ENCODE data around the gene SIN3A. TPM values are rescaled to one million over a fixed set of nuclear protein-coding genes. Genes with fewer than 3 reads are reported as not detected.
A peak's percentile ranks its signal among the peaks of the same experiment; 100 is the strongest.

Gene SIN3A
- total RNA-seq, 5 donors from 2014 or later (not counting 1 experiment from before 2014, with no cell fraction given): 117 to 137 (median 136) TPM

- no peaks in the 10 kb centered on the region for H3K9me3 ChIP-seq
- POLR2A ChIA-PET: interaction anchor here (0.6 to 1.1 kb wide), 7 partner anchors 10 to 111 kb away, joined by 3 to 12 read pairs (median 4); no protein-coding TSS in a partner anchor
- Mint-ChIP-seq H3K4me1 (peaks cover 22 to 28% (median 22%) of the 10 kb centered on the region in 3 donors), H3K27ac (peak overlapping the region; percentile 87 to 91), H3K9me3 (no peaks in the 10 kb centered on the region), H3K36me3 (no peaks in the 10 kb centered on the region), H3K4me3 (peak overlapping the region; percentile 91 to 100 (median 92)), H3K27me3 (no peaks in the 10 kb centered on the region)
- H3K36me3 ChIP-seq (ENCODE audit: control insufficient read depth in 2 of 2, extremely low read depth in 1 of 2, insufficient read depth in 1 of 2, low read length in 1 of 2): no peaks in the 10 kb centered on the region
- H3K4me3 ChIP-seq (ENCODE audit: control insufficient read depth in 1 of 2, extremely low read depth in 1 of 2, low read length in 1 of 2): peak overlapping the region; percentile 78 to 92
- H3K4me1 ChIP-seq (ENCODE audit: control insufficient read depth in 1 of 2, extremely low read depth in 1 of 2, insufficient read depth in 2 of 2, low read length in 2 of 2): peaks cover 9 to 28% of the 10 kb centered on the region in 2 experiments
- ATAC-seq (replicated peaks in 1 of 4) (no peak), DNase-seq (peak in 27 of 35 experiments; percentile 16 to 68 (median 41))
- WGBS (ENCODE audit: insufficient coverage): 13% methylated on average over 8 of the region's 24 CpGs
- CTCF ChIA-PET: interaction anchor here (0.6 to 3.3 kb wide), 5 partner anchors 10 to 185 kb away, joined by 3 to 17 read pairs (median 3); partner anchors contain the start of genes MAN2C1 (in 1 of the 2) and SNUPN (in 1 of the 2)
- peak overlapping the region; percentile 77 for H3K27ac ChIP-seq (ENCODE audit: low read length)
- H3K27me3 ChIP-seq (replicated peaks in 1 of 2; ENCODE audit: control insufficient read depth in 2 of 2, extremely low read depth in 1 of 2, insufficient read depth in 2 of 2, low read length in 1 of 2): no peaks in the 10 kb centered on the region
These were observed 4.6 kb upstream of the SIN3A start for GRCh38 chr15:75455982-75456531.

DNA sequence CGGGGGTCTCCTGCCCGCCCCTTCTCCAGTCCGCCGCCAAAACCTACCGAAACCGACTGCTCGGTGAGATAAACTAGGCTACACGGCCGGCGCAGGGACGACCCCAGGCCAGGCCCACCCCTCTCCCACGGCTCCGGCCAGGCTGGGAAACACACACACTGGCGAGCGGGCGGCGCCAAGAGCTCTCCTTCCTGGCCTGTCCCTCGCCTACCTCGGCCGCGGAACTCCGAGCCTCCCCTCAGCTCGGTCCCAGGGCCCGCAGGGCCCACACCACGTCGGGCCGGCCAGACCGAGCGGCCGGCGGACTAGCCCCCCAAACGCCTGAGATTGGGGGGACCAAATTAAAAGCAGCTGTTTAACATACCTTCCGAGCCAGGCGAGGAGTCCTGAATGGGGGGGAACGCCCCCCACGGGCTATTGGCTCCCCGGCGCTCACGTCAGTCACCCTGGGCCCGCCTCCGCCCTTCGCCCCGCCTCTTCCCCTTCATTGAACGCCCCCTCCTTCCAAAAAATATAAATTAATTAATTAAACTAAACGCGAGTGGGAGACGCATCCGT, 4.0 kb upstream of the SIN3A start:
- H3K4me3 Mint-ChIP-seq: peak overlapping the region; percentile 91 to 100 (median 92)
- ATAC-seq (replicated peaks in 1 of 4): peak; percentile 6 to 11 (median 10)
- peak; percentile 74 to 92 (median 87) for DNase-seq
- no peaks in the 10 kb centered on the region for H3K27me3 ChIP-seq (replicated peaks in 1 of 2; ENCODE audit: control insufficient read depth in 2 of 2, extremely low read depth in 1 of 2, insufficient read depth in 2 of 2, low read length in 1 of 2)
- ChIA-PET CTCF (interaction anchor here in 1 of 2 donors (1.3 to 3.3 kb wide), 3 partner anchors 88 to 185 kb away, joined by 3 to 17 read pairs (median 4); partner anchors contain the start of genes MAN2C1 and SNUPN), POLR2A (interaction anchor here (0.5 to 1.6 kb wide), 11 partner anchors 9 to 170 kb away, joined by 3 to 12 read pairs (median 4); partner anchors contain the start of gene SNUPN (in 1 of the 2))
- peaks cover 23 to 30% (median 24%) of the 10 kb centered on the region in 3 donors for H3K4me1 Mint-ChIP-seq
- no peaks in the 10 kb centered on the region for H3K36me3 Mint-ChIP-seq
- no peaks in the 10 kb centered on the region for H3K36me3 ChIP-seq (ENCODE audit: control insufficient read depth in 2 of 2, extremely low read depth in 1 of 2, insufficient read depth in 1 of 2, low read length in 1 of 2)
- under 1% methylated on average over 34 of the region's 48 CpGs for WGBS (ENCODE audit: insufficient coverage)
- no peaks in the 10 kb centered on the region for H3K27me3 Mint-ChIP-seq
- H3K4me1 ChIP-seq (ENCODE audit: control insufficient read depth in 1 of 2, extremely low read depth in 1 of 2, insufficient read depth in 2 of 2, low read length in 2 of 2): peaks cover 9 to 29% of the 10 kb centered on the region in 2 experiments
- no peaks in the 10 kb centered on the region for H3K9me3 Mint-ChIP-seq
- H3K4me3 ChIP-seq (ENCODE audit: control insufficient read depth in 1 of 2, extremely low read depth in 1 of 2, low read length in 1 of 2): peak overlapping the region; percentile 78 to 92
- H3K27ac Mint-ChIP-seq: peak overlapping the region; percentile 87 to 91
- H3K9me3 ChIP-seq: no peaks in the 10 kb centered on the region
- peak overlapping the region; percentile 77 for H3K27ac ChIP-seq (ENCODE audit: low read length)

DNA sequence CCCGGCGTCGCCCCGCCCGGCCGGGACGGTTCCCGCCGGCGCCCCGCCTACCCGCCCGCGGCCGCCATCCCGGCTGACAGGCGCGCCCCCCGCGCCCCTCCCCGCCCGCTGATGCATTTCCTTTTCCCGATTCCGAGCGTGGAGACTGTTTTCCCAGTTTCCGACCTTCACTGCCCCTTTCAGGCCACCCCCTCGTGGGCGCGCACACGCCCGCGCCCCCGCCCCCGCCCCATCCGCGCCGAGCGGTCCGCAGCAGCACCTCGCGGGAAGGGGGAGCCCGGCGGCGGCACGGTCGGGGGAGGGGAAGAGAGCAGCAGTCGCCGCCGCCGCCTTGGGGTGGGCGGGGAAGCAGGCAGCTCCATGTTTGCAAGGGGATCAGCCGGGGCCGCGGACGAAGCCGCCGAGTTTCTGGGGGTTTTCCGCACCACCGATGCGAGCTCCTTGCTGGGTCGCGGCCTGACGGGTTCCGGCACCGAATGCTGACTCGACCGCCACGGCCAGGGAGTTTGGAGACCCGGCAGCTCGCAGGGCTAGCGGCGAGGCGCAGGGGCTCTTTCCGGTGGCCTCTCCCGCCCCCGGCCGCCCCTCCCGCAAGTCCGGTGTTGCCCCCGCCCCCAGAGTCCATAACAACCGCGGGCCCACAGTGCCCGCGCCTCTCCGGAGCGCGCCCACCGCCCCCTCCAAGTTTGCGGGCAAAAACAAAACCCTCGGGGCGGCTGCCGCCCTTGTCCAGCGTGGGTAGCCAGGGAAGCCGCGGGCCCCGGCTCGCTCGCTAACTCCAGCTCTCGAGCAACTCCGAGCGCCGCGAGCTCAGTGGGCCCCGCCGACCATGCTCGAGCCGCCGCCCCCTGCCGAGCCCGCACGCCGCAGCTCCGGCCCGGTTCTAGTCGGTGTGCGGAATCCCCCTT, 3.2 kb upstream of the SIN3A start:
- ATAC-seq (replicated peaks in 1 of 4): peak; percentile 3 to 8 (median 6)

DNA sequence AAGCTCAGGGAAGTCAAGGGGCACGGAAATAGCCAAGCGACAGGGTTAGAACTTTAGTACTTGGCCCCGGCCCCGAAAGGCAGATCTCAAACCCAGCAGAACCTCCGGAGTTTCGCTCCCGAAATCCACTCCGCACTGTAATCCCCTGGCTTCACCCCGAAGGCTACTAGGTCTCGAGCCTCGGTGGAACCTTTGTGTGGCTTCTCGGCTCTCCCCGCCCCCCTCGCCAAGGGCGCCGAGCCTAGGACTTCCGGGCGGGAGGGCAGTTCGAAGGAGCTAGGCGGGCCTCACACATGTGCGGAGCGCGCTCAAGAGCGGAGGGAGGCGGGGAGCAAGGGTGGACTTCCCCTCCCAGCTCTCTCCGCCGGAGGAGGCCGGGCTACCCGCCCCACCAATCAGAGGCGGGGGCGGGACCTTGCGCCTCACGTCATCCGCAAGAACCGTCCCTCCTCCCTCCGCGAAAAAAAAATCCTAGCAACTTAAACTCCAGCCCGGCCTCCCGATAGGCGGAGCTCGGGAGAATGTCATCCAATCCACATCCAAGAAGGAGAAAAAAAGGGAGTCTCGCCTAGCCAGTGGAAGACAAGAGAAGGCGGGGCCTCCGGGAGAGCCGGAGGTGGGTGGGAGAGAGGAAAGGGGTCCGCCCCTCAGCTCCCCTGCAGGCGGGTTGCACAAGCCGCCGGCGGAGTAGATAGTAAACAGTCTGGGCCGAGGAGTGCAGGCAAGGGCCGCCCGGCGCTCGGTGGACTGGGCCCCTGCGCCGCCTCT, 2.4 kb upstream of the SIN3A start:
- ChIA-PET POLR2A (interaction anchor here in 1 of 2 donors (0.7 to 2.5 kb wide), 6 partner anchors 32 to 913 kb away, joined by 3 to 11 read pairs (median 3); partner anchors contain the start of genes IMP3 and SNUPN), CTCF (interaction anchor here (0.5 to 3.3 kb wide), 8 partner anchors 10 to 1820 kb away, joined by 3 to 17 read pairs (median 3); partner anchors contain the start of genes IMP3 (in 1 of the 2), MAN2C1 (in 1 of the 2) and SNUPN (in 1 of the 2))
- no peaks in the 10 kb centered on the region for H3K9me3 ChIP-seq
- Mint-ChIP-seq H3K4me1 (peaks cover 38 to 46% (median 40%) of the 10 kb centered on the region in 3 donors), H3K27me3 (no peaks in the 10 kb centered on the region), H3K9me3 (no peaks in the 10 kb centered on the region), H3K36me3 (no peaks in the 10 kb centered on the region), H3K27ac (peak overlapping the region; percentile 98 to 99), H3K4me3 (peak overlapping the region; percentile 94 to 100 (median 95))
- H3K4me1 ChIP-seq (ENCODE audit: control insufficient read depth in 1 of 2, extremely low read depth in 1 of 2, insufficient read depth in 2 of 2, low read length in 2 of 2): peaks cover 22 to 41% of the 10 kb centered on the region in 2 experiments
- peak; percentile 41 to 48 (median 45) for ATAC-seq (replicated peaks in 1 of 4)
- DNase-seq: peak; percentile 84 to 99 (median 97)
- H3K27ac ChIP-seq (ENCODE audit: low read length): peak overlapping the region; percentile 88
- H3K4me3 ChIP-seq (ENCODE audit: control insufficient read depth in 1 of 2, extremely low read depth in 1 of 2, low read length in 1 of 2): peak overlapping the region; percentile 78 to 93
- 0% methylated on average over 38 of the region's 57 CpGs for WGBS (ENCODE audit: insufficient coverage)
- H3K27me3 ChIP-seq (replicated peaks in 1 of 2; ENCODE audit: control insufficient read depth in 2 of 2, extremely low read depth in 1 of 2, insufficient read depth in 2 of 2, low read length in 1 of 2): no peaks in the 10 kb centered on the region
- H3K36me3 ChIP-seq (ENCODE audit: control insufficient read depth in 2 of 2, extremely low read depth in 1 of 2, insufficient read depth in 1 of 2, low read length in 1 of 2): no peaks in the 10 kb centered on the region

More for the DNA sequence above, 3.2 kb upstream of the SIN3A start:
- Mint-ChIP-seq H3K9me3 (no peaks in the 10 kb centered on the region), H3K4me3 (peak overlapping the region; percentile 91 to 100 (median 92)), H3K36me3 (no peaks in the 10 kb centered on the region), H3K27ac (peak overlapping the region; percentile 73 to 91), H3K27me3 (no peaks in the 10 kb centered on the region), H3K4me1 (peaks cover 31 to 38% (median 31%) of the 10 kb centered on the region in 3 donors)
- no peaks in the 10 kb centered on the region for H3K9me3 ChIP-seq
- POLR2A ChIA-PET: interaction anchor here (0.5 to 2.5 kb wide), 8 partner anchors 12 to 185 kb away, joined by 3 to 11 read pairs (median 4); partner anchors contain the start of genes IMP3 (in 1 of the 2) and SNUPN (in 1 of the 2)
- H3K4me3 ChIP-seq (ENCODE audit: control insufficient read depth in 1 of 2, extremely low read depth in 1 of 2, low read length in 1 of 2): peak overlapping the region; percentile 78 to 92
- H3K36me3 ChIP-seq (ENCODE audit: control insufficient read depth in 2 of 2, extremely low read depth in 1 of 2, insufficient read depth in 1 of 2, low read length in 1 of 2): no peaks in the 10 kb centered on the region
- WGBS (ENCODE audit: insufficient coverage): under 1% methylated on average over 113 of the region's 116 CpGs
- H3K27ac ChIP-seq (ENCODE audit: low read length): peak overlapping the region; percentile 77
- DNase-seq: peak in 34 of 35 experiments; percentile 70 to 92 (median 83)
- no peaks in the 10 kb centered on the region for H3K27me3 ChIP-seq (replicated peaks in 1 of 2; ENCODE audit: control insufficient read depth in 2 of 2, extremely low read depth in 1 of 2, insufficient read depth in 2 of 2, low read length in 1 of 2)
- CTCF ChIA-PET: interaction anchor here in 1 of 2 donors (0.5 to 3.3 kb wide), 10 partner anchors 11 to 837 kb away, joined by 3 to 17 read pairs (median 3); partner anchors contain the start of genes IMP3, MAN2C1 and SNUPN
- peaks cover 14 to 37% of the 10 kb centered on the region in 2 experiments for H3K4me1 ChIP-seq (ENCODE audit: control insufficient read depth in 1 of 2, extremely low read depth in 1 of 2, insufficient read depth in 2 of 2, low read length in 2 of 2)

DNA sequence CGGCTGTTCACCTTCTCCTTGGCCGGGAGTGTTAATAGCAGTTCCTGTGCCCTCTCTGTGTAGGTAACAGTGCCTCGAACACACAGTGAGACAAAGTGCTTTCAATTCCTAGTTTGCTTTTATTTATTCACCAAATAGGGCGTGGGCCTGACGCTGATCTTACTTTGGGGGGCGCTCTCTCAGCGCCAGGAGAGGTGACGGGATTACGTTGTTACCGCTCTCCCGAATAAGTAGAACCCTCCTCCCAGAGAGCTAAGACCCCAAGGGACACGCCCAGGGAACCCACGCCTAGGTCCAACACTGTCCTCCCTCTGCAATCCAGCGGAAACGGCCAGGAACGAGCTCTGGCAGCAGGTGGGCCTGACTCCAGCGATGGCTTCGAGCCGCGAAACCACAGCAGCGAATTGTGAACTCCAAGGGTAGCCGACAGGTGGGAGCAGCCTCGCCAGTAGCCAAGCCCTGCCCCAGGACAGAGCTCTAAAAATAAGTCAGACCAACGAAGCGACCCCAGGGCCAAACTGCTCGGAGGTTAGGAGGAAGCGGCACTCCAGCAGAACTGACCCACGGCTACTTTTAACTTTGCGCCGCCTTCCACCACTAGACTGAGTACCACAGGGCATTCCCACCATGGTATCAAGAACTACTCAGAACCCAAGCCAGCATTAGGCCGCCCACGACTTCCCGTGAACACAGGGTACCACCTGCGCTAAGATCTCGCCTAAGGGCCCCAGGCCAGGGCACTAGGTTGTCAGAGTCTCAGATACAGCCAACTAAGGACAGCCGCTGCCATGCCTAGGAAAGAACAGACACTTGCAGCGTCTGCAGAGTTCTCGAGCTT, 1.6 kb upstream of the SIN3A start:
- Histone ChIP-seq H3K36me3 (ENCODE audit: control insufficient read depth in 2 of 2, extremely low read depth in 1 of 2, insufficient read depth in 1 of 2, low read length in 1 of 2) (no peaks in the 10 kb centered on the region), H3K27me3 (replicated peaks in 1 of 2; ENCODE audit: control insufficient read depth in 2 of 2, extremely low read depth in 1 of 2, insufficient read depth in 2 of 2, low read length in 1 of 2) (no peaks in the 10 kb centered on the region), H3K27ac (ENCODE audit: low read length) (peak overlapping the region; percentile 88), H3K4me1 (ENCODE audit: control insufficient read depth in 1 of 2, extremely low read depth in 1 of 2, insufficient read depth in 2 of 2, low read length in 2 of 2) (peaks cover 25 to 41% of the 10 kb centered on the region in 2 experiments), H3K4me3 (ENCODE audit: control insufficient read depth in 1 of 2, extremely low read depth in 1 of 2, low read length in 1 of 2) (peak overlapping the region; percentile 78 to 93), H3K9me3 (no peaks in the 10 kb centered on the region)
- POLR2A ChIA-PET: interaction anchor here in 1 of 2 donors (0.7 to 2.5 kb wide), 3 partner anchors 187 to 913 kb away, joined by 3 to 11 read pairs (median 3); partner anchors contain the start of gene IMP3
- CTCF ChIA-PET: interaction anchor here (0.5 to 3.3 kb wide), 6 partner anchors 55 to 1819 kb away, joined by 3 to 18 read pairs (median 9); partner anchors contain the start of genes IMP3 (in 1 of the 2), MAN2C1 (in 1 of the 2) and SNUPN (in 1 of the 2)
- ATAC-seq (replicated peaks in 1 of 4) (no peak), DNase-seq (peak in 29 of 35 experiments; percentile 3 to 59 (median 20))
- no peaks in the 10 kb centered on the region for H3K36me3 Mint-ChIP-seq
- peaks cover 46 to 49% (median 47%) of the 10 kb centered on the region in 3 donors for H3K4me1 Mint-ChIP-seq
- H3K27me3 Mint-ChIP-seq: no peaks in the 10 kb centered on the region
- WGBS (ENCODE audit: insufficient coverage): under 1% methylated on average over 35 of the region's 38 CpGs
- H3K27ac Mint-ChIP-seq: peak overlapping the region; percentile 98 to 99
- no peaks in the 10 kb centered on the region for H3K9me3 Mint-ChIP-seq
- H3K4me3 Mint-ChIP-seq: peak overlapping the region; percentile 94 to 100 (median 95)

Data from T-cell (primary cell).